Measurements from ENCODE around the gene CFAP45.

Gene CFAP45

GRCh38 chr1:159862031-159862430 is 37.9 kb downstream of the CFAP45 start:
- H3K4me3 ChIP-seq (replicated peaks; ENCODE audit: low read depth, low read length): no peak overlapping the region
- TF ChIP-seq, protein P1, sequence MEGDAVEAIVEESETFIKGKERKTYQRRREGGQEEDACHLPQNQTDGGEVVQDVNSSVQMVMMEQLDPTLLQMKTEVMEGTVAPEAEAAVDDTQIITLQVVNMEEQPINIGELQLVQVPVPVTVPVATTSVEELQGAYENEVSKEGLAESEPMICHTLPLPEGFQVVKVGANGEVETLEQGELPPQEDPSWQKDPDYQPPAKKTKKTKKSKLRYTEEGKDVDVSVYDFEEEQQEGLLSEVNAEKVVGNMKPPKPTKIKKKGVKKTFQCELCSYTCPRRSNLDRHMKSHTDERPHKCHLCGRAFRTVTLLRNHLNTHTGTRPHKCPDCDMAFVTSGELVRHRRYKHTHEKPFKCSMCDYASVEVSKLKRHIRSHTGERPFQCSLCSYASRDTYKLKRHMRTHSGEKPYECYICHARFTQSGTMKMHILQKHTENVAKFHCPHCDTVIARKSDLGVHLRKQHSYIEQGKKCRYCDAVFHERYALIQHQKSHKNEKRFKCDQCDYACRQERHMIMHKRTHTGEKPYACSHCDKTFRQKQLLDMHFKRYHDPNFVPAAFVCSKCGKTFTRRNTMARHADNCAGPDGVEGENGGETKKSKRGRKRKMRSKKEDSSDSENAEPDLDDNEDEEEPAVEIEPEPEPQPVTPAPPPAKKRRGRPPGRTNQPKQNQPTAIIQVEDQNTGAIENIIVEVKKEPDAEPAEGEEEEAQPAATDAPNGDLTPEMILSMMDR (IDR thresholded peaks at IDR 0.05; ENCODE audit: insufficient read depth, low read length, poor library complexity, severe bottlenecking): no peak
- no peak for DNase-seq (ENCODE audit: extremely low read depth, insufficient read length)
- H3K27me3 ChIP-seq (replicated peaks; ENCODE audit: control insufficient read depth, insufficient read depth, low read length): peaks cover 1% of the 10 kb centered on the region
- H3K36me3 ChIP-seq (ENCODE audit: control insufficient read depth, insufficient read depth, low read length): no peaks in the 10 kb centered on the region

DNA sequence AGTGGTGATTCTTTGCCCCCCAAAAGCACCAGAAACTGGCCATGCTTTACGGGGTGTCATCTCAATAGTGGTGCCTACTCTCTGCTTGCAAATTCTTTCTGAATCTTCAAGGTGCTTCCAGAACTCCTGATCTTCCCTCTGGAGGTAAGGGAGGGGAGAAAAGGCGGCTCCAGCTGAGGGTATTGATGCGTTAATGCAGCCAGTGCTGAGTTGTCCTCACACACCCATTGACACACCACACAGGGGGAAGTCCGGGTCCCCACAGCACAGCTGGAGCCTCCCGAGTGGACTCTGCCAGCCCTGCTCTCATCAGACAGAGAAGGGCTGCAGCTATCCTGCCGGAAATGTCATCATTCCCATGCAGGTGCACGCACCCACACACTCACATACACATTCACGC is 38.7 kb downstream of the CFAP45 start:
- Histone ChIP-seq H3K27me3 (replicated peaks; ENCODE audit: control insufficient read depth, insufficient read depth, low read length) (peaks cover 1% of the 10 kb centered on the region), H3K4me3 (replicated peaks; ENCODE audit: low read depth, low read length) (no peak overlapping the region), H3K36me3 (ENCODE audit: control insufficient read depth, insufficient read depth, low read length) (no peaks in the 10 kb centered on the region)
- DNase-seq (ENCODE audit: extremely low read depth, insufficient read length): no peak
- TF ChIP-seq, protein P1 (IDR thresholded peaks at IDR 0.05; ENCODE audit: insufficient read depth, low read length, poor library complexity, severe bottlenecking): no peak

DNA sequence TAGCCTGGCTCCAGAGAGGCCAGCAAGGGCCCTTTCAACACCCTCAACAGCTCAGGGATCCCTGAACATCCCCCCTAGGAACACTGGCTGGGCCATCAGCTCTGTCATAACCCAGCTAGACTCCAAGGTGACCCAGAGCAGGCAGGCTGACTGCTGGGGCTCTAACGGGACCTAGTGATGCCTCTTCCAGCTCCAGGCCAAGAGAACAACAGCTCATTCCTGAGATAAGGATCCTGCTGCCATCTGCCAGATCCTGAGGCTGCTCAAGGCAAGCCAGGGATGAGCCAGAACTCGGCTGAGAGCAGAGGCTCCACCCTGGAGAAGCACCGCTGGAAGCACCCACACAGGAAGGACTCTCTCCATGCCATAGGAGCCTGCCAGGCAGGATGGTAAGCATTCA is 39.5 kb downstream of the CFAP45 start:
- TF ChIP-seq, protein P1 (IDR thresholded peaks at IDR 0.05; ENCODE audit: insufficient read depth, low read length, poor library complexity, severe bottlenecking): no peak
- no peaks in the 10 kb centered on the region for H3K36me3 ChIP-seq (ENCODE audit: control insufficient read depth, insufficient read depth, low read length)
- no peak overlapping the region for H3K4me3 ChIP-seq (replicated peaks; ENCODE audit: low read depth, low read length)
- no peak for DNase-seq (ENCODE audit: extremely low read depth, insufficient read length)
- peaks cover 1% of the 10 kb centered on the region for H3K27me3 ChIP-seq (replicated peaks; ENCODE audit: control insufficient read depth, insufficient read depth, low read length)

- no peak overlapping the region for H3K4me3 ChIP-seq (replicated peaks; ENCODE audit: low read depth, low read length)
- peaks cover 1% of the 10 kb centered on the region for H3K27me3 ChIP-seq (replicated peaks; ENCODE audit: control insufficient read depth, insufficient read depth, low read length)
- TF ChIP-seq, protein P1 (IDR thresholded peaks at IDR 0.05; ENCODE audit: insufficient read depth, low read length, poor library complexity, severe bottlenecking): no peak
- H3K36me3 ChIP-seq (ENCODE audit: control insufficient read depth, insufficient read depth, low read length): no peaks in the 10 kb centered on the region
- no peak for DNase-seq (ENCODE audit: extremely low read depth, insufficient read length)
These were observed 40.1 kb downstream of the CFAP45 start for GRCh38 chr1:159859767-159860322.

DNA sequence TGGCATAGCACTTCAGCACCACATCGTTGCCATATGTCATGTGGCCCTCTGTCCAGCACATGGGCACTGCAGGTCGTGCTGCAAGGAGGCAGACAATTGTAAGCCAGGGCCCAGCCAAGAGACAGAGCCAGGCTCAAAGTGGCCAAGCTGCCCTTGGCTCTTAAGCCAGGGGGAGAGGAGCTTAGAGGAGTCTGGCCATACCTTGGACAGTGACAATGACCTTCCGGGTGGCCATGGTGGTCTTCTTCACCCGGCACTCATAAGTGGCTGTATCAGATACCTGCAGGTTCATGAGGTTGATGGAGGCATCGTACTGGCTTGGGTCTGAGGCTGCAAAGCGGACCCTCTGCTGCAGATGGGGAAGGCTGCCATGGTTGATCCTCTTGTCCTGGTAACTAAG is 42.1 kb downstream of the CFAP45 start:
- TF ChIP-seq, protein P1 (IDR thresholded peaks at IDR 0.05; ENCODE audit: insufficient read depth, low read length, poor library complexity, severe bottlenecking): no peak
- H3K27me3 ChIP-seq (replicated peaks; ENCODE audit: control insufficient read depth, insufficient read depth, low read length): peaks cover 1% of the 10 kb centered on the region
- H3K36me3 ChIP-seq (ENCODE audit: control insufficient read depth, insufficient read depth, low read length): no peaks in the 10 kb centered on the region
- no peak overlapping the region for H3K4me3 ChIP-seq (replicated peaks; ENCODE audit: low read depth, low read length)
- no peak for DNase-seq (ENCODE audit: extremely low read depth, insufficient read length)

- DNase-seq (ENCODE audit: extremely low read depth, insufficient read length): no peak
- H3K4me3 ChIP-seq (replicated peaks; ENCODE audit: low read depth, low read length): no peak overlapping the region
- H3K27me3 ChIP-seq (replicated peaks; ENCODE audit: control insufficient read depth, insufficient read depth, low read length): peaks cover 1% of the 10 kb centered on the region; the same call in 1 of the 2 replicates
- H3K36me3 ChIP-seq (ENCODE audit: control insufficient read depth, insufficient read depth, low read length): no peaks in the 10 kb centered on the region
- TF ChIP-seq, protein P1 (IDR thresholded peaks at IDR 0.05; ENCODE audit: insufficient read depth, low read length, poor library complexity, severe bottlenecking): no peak
These were observed 43.4 kb downstream of the CFAP45 start for GRCh38 chr1:159856576-159856975.

Data from GM06990 (cell line).